GM12878 (cell line): ENCODE results near the gene MATN1. TPM values are rescaled to one million over a fixed set of nuclear protein-coding genes. Genes with fewer than 3 reads are reported as not detected.
A peak's percentile ranks its signal among the peaks of the same experiment; 100 is the strongest.

Experiments
- BACH1 ChIP-seq: fragments of 450-650 bp; IDR thresholded peaks from 2 replicates; pipeline ENCODE4 v1.6.1; 2017; ENCODE audit warnings: mild to moderate bottlenecking, borderline replicate concordance
- BHLHE40 ChIP-seq, 2 experiments: fragments of 450-650 bp in 1 of 2; IDR thresholded peaks; 2 replicates each; pipeline ENCODE4 v1.6.1; 2011 to 2017; ENCODE audit warnings: low read depth in 2 of 2, borderline replicate concordance in 1 of 2, improper control_type of control experiment in 1 of 2, low read length in 1 of 2, mild to moderate bottlenecking in 1 of 2
- E2F8 ChIP-seq: fragments of 450-650 bp; IDR thresholded peaks from 2 replicates; pipeline ENCODE4 v1.6.1; 2018; ENCODE audit warnings: mild to moderate bottlenecking, low read depth, moderate library complexity; ENCODE audit not compliant: partially characterized antibody
- JUNB ChIP-seq: IDR thresholded peaks from 2 replicates; pipeline ENCODE4 v1.6.1; 2016; ENCODE audit warnings: antibody characterized with exemption, mild to moderate bottlenecking
- LARP7 ChIP-seq: fragments of 450-650 bp; IDR thresholded peaks from 2 replicates; pipeline ENCODE4 v1.6.1; 2017; ENCODE audit warnings: mild to moderate bottlenecking
- MAX ChIP-seq: IDR thresholded peaks from 2 replicates; pipeline ENCODE4 v1.6.1; 2012; ENCODE audit warnings: low read depth, low read length, improper control_type of control experiment
- MXI1 ChIP-seq: fragments of 150-350 bp; IDR thresholded peaks from 2 replicates; pipeline ENCODE4 v1.6.1; 2011; ENCODE audit warnings: low read depth, mild to moderate bottlenecking, inconsistent platforms, low read length, improper control_type of control experiment
- SUZ12 ChIP-seq: fragments of 200-600 bp; sonication (generic); IDR thresholded peaks from one replicate; pipeline ENCODE4 v1.6.1; 2018; ENCODE audit warnings: antibody characterized with exemption, mild to moderate bottlenecking; ENCODE audit not compliant: unreplicated experiment
- TCF3 ChIP-seq: IDR thresholded peaks from 2 replicates; pipeline ENCODE4 v1.6.1; 2012; ENCODE audit warnings: low read depth, mild to moderate bottlenecking, low read length, borderline replicate concordance; ENCODE audit not compliant: insufficient read depth
- ZBTB40 ChIP-seq: fragments of 450-650 bp; IDR thresholded peaks from 2 replicates; pipeline ENCODE4 v1.6.1; 2016; ENCODE audit warnings: mild to moderate bottlenecking, moderate library complexity, borderline replicate concordance
- ZNF217 ChIP-seq: fragments of 450-650 bp; IDR thresholded peaks from 2 replicates; pipeline ENCODE4 v1.6.1; 2017; ENCODE audit warnings: antibody characterized with exemption, mild to moderate bottlenecking
- polyA plus RNA-seq, 11 experiments: library from polyadenylated mRNA; depleted of rRNA in 4 of 11; unstranded in 6 of 11; stranded (reverse) in 5 of 11; fragments of >200 nt; fragmentation: Nextera tagmentation in 4 of 11; fragmentation: Illumina TruSeq in 1 of 11; extraction: Ambion mirVana in 4 of 11; extraction: Trizol in 1 of 11; gene quantifications; 1 replicate in 1 of 11; 2 replicates in 10 of 11; pipeline versions ENCODE4 v1.2.1 to v1.2.3, GENCODE V29; 2011 to 2016; ENCODE audit warnings: inconsistent platforms in 2 of 11, missing spikeins in 2 of 11, low read depth in 1 of 11
- total RNA-seq, 4 experiments: library from RNA; depleted of rRNA in 3 of 4; stranded (reverse); fragments of >200 nt in 3 of 4; fragmentation: Illumina TruSeq in 1 of 4; extraction: Trizol in 1 of 4; gene quantifications; 2 replicates each; pipeline versions ENCODE4 v1.2.1 to v1.2.3, GENCODE V29; 2013 to 2021
- TF ChIP-seq, protein P1 (sequence below): fragments of 150-350 bp; IDR thresholded peaks from 2 replicates; pipeline ENCODE4 v1.6.1; 2014; ENCODE audit warnings: mild to moderate bottlenecking, low read depth, low read length
- TF ChIP-seq, protein P2 (sequence below): IDR thresholded peaks from 2 replicates; pipeline ENCODE4 v1.6.1; 2012; ENCODE audit warnings: low read depth, low read length, improper control_type of control experiment
- TF ChIP-seq, protein P3 (sequence below): fragments of 450-650 bp; IDR thresholded peaks from 2 replicates; pipeline ENCODE4 v1.6.1; 2017; ENCODE audit warnings: mild to moderate bottlenecking, moderate library complexity

Gene MATN1
- total and polyA plus RNA-seq, 10 of the 15 experiments (the other 5 are each of a cell fraction or from before 2014, with no cell fraction given): 0.04 to 0.50 (median 0.10) TPM; not detected in 1

DNA sequence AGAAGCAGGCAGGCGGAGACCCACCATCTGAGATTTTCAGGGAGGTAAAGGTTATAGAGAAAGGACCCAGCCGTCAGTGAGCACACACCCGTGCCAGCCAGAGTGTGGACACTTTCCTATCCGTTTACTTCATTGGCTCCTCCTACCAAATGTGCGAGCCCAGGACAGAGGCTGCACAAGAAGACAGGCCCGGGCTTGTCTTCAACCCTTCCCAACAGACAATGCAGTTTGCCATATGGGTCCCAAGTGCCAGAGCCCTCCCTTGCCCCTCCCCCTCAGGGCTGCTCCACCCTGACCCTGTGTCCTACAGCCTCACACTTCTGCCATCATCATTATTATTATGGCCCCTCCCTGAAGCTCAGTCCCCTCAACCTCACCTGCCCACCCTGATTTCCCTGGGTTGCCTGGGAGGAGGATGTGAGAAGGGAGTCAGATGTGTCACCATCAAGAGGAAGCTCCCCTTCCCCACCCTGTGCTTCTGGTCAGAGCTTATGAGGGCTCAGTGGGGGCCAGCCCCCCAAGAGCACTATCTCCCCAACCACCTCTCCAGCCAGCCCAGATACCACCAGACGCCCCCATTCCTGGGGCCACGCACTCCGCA lies 24.8 kb upstream of the MATN1 start (continued):
- TF ChIP-seq E2F8 (no peak), ZNF217 (no peak), MAX (no peak), LARP7 (no peak), ZBTB40 (no peak), MXI1 (no peak), SUZ12 (no peak), BACH1 (no peak), TCF3 (no peak), BHLHE40 (IDR thresholded peaks at IDR 0.05; ENCODE audit: borderline replicate concordance in 1 of 2, low read depth in 2 of 2, low read length in 1 of 2) (peak in 1 of 2 experiments; percentile 73; a peak in 1 of 4 replicates), JUNB (no peak)
- TF ChIP-seq, protein P1, sequence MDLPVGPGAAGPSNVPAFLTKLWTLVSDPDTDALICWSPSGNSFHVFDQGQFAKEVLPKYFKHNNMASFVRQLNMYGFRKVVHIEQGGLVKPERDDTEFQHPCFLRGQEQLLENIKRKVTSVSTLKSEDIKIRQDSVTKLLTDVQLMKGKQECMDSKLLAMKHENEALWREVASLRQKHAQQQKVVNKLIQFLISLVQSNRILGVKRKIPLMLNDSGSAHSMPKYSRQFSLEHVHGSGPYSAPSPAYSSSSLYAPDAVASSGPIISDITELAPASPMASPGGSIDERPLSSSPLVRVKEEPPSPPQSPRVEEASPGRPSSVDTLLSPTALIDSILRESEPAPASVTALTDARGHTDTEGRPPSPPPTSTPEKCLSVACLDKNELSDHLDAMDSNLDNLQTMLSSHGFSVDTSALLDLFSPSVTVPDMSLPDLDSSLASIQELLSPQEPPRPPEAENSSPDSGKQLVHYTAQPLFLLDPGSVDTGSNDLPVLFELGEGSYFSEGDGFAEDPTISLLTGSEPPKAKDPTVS: no peak
- TF ChIP-seq, protein P2, sequence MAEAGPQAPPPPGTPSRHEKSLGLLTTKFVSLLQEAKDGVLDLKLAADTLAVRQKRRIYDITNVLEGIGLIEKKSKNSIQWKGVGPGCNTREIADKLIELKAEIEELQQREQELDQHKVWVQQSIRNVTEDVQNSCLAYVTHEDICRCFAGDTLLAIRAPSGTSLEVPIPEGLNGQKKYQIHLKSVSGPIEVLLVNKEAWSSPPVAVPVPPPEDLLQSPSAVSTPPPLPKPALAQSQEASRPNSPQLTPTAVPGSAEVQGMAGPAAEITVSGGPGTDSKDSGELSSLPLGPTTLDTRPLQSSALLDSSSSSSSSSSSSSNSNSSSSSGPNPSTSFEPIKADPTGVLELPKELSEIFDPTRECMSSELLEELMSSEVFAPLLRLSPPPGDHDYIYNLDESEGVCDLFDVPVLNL: no peak
- TF ChIP-seq, protein P3, sequence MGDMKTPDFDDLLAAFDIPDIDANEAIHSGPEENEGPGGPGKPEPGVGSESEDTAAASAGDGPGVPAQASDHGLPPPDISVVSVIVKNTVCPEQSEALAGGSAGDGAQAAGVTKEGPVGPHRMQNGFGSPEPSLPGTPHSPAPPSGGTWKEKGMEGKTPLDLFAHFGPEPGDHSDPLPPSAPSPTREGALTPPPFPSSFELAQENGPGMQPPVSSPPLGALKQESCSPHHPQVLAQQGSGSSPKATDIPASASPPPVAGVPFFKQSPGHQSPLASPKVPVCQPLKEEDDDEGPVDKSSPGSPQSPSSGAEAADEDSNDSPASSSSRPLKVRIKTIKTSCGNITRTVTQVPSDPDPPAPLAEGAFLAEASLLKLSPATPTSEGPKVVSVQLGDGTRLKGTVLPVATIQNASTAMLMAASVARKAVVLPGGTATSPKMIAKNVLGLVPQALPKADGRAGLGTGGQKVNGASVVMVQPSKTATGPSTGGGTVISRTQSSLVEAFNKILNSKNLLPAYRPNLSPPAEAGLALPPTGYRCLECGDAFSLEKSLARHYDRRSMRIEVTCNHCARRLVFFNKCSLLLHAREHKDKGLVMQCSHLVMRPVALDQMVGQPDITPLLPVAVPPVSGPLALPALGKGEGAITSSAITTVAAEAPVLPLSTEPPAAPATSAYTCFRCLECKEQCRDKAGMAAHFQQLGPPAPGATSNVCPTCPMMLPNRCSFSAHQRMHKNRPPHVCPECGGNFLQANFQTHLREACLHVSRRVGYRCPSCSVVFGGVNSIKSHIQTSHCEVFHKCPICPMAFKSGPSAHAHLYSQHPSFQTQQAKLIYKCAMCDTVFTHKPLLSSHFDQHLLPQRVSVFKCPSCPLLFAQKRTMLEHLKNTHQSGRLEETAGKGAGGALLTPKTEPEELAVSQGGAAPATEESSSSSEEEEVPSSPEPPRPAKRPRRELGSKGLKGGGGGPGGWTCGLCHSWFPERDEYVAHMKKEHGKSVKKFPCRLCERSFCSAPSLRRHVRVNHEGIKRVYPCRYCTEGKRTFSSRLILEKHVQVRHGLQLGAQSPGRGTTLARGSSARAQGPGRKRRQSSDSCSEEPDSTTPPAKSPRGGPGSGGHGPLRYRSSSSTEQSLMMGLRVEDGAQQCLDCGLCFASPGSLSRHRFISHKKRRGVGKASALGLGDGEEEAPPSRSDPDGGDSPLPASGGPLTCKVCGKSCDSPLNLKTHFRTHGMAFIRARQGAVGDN: peak; percentile 65; the same call in 1 of the 2 replicates
